H7 (cell line): Measurements from ENCODE around the gene NEK10. TPM values are rescaled to one million over a fixed set of nuclear protein-coding genes. Genes with fewer than 3 reads are reported as not detected.
"Not testable (repeated sequence)": the region's sequence is repeated elsewhere in the genome, so short reads cannot be mapped to it uniquely, and the experiment has no call there.

Experiments used
- DNase-seq: peaks from one replicate; pipeline ENCODE4 v3.0.0; 2012
- H3K27me3 ChIP-seq: 2 replicates; pipeline ENCODE4 v1.6.0; 2011; ENCODE audit warnings: mild to moderate bottlenecking, low read length; ENCODE audit not compliant: control insufficient read depth, insufficient read depth
- H3K36me3 ChIP-seq: replicated peaks from 2 replicates; pipeline ENCODE4 v1.5.1; 2011; ENCODE audit warnings: low read length; ENCODE audit not compliant: control insufficient read depth, insufficient read depth
- H3K4me3 ChIP-seq: 2 replicates; pipeline ENCODE4 v1.5.1; 2011; ENCODE audit warnings: low read depth, mild to moderate bottlenecking, control low read depth, low read length, moderate library complexity; ENCODE audit not compliant: insufficient read depth
- total RNA-seq: library from RNA; depleted of rRNA; stranded (reverse); fragments of >200 nt; shearing (Covaris generic); gene quantifications from 2 replicates; pipeline ENCODE4 v1.2.3, GENCODE V29; 2014

Gene NEK10
- total RNA-seq, 1 experiment from 2014 or later = 0.03 TPM

- Histone ChIP-seq H3K27me3 (no peaks in the 10 kb centered on the region), H3K4me3 (no peak overlapping the region), H3K36me3 (no peaks in the 10 kb centered on the region)
- DNase-seq = peak; percentile 49
Measured at GRCh38 chr3:27312044-27312668, 57.0 kb downstream of the NEK10 start.

- Histone ChIP-seq H3K4me3 (no peak overlapping the region), H3K27me3 (no peaks in the 10 kb centered on the region), H3K36me3 (no peaks in the 10 kb centered on the region)
- DNase-seq = peak; percentile 7
Measured at GRCh38 chr3:27311400-27311799, 57.8 kb downstream of the NEK10 start.

GRCh38 chr3:27310688-27311087, 58.5 kb downstream of the NEK10 start:
- no peak for DNase-seq
- no peak overlapping the region for H3K4me3 ChIP-seq
- no peaks in the 10 kb centered on the region for H3K27me3 ChIP-seq

GRCh38 chr3:27307566-27307965, 61.6 kb downstream of the NEK10 start:
- no peaks in the 10 kb centered on the region for H3K27me3 ChIP-seq
- DNase-seq = no peak
- H3K4me3 ChIP-seq = no peak overlapping the region
- no peaks in the 10 kb centered on the region for H3K36me3 ChIP-seq

More at GRCh38 chr3:27310688-27311087, 58.5 kb downstream of the NEK10 start:
- H3K36me3 ChIP-seq = no peaks in the 10 kb centered on the region

- no peak for DNase-seq
- Histone ChIP-seq H3K4me3 (no peak overlapping the region), H3K27me3 (no peaks in the 10 kb centered on the region), H3K36me3 (no peaks in the 10 kb centered on the region)
Measured at GRCh38 chr3:27302891-27303290, 66.3 kb downstream of the NEK10 start.

GRCh38 chr3:27298981-27299380, 70.2 kb downstream of the NEK10 start:
- not testable (repeated sequence) for H3K36me3 ChIP-seq, H3K27me3 ChIP-seq, H3K4me3 ChIP-seq, DNase-seq

GRCh38 chr3:27293939-27294338, 75.2 kb downstream of the NEK10 start:
- Histone ChIP-seq H3K27me3 (no peaks in the 10 kb centered on the region), H3K36me3 (no peaks in the 10 kb centered on the region)
- no peak for DNase-seq

GRCh38 chr3:27290760-27291159, 78.4 kb downstream of the NEK10 start:
- no peaks in the 10 kb centered on the region for H3K36me3 ChIP-seq
- no peak overlapping the region for H3K4me3 ChIP-seq
- no peak for DNase-seq
- no peaks in the 10 kb centered on the region for H3K27me3 ChIP-seq

More at GRCh38 chr3:27293939-27294338, 75.2 kb downstream of the NEK10 start:
- H3K4me3 ChIP-seq = no peak overlapping the region

GRCh38 chr3:27289769-27290413, 79.3 kb downstream of the NEK10 start:
- DNase-seq = no peak
- no peaks in the 10 kb centered on the region for H3K36me3 ChIP-seq
- no peak overlapping the region for H3K4me3 ChIP-seq
- no peaks in the 10 kb centered on the region for H3K27me3 ChIP-seq

GRCh38 chr3:27287052-27287451, 82.1 kb downstream of the NEK10 start:
- Histone ChIP-seq H3K36me3 (no peaks in the 10 kb centered on the region), H3K27me3 (no peaks in the 10 kb centered on the region), H3K4me3 (no peak overlapping the region)
- DNase-seq = peak; percentile 5

GRCh38 chr3:27286467-27286866, 82.7 kb downstream of the NEK10 start:
- H3K4me3 ChIP-seq, DNase-seq, H3K27me3 ChIP-seq, H3K36me3 ChIP-seq: not testable (repeated sequence)

- H3K27me3 ChIP-seq = no peaks in the 10 kb centered on the region
- H3K4me3 ChIP-seq = no peak overlapping the region
- H3K36me3 ChIP-seq = no peaks in the 10 kb centered on the region
- no peak for DNase-seq
Measured at GRCh38 chr3:27285668-27286067, 83.5 kb downstream of the NEK10 start.

GRCh38 chr3:27281671-27282150, 87.5 kb downstream of the NEK10 start:
- no peak for DNase-seq
- no peaks in the 10 kb centered on the region for H3K36me3 ChIP-seq
- H3K27me3 ChIP-seq = no peaks in the 10 kb centered on the region
- H3K4me3 ChIP-seq = no peak overlapping the region

- DNase-seq = peak; percentile 17
- H3K4me3 ChIP-seq = no peak overlapping the region
- no peaks in the 10 kb centered on the region for H3K36me3 ChIP-seq
- H3K27me3 ChIP-seq = no peaks in the 10 kb centered on the region
Measured at GRCh38 chr3:27279123-27279522, 90.1 kb downstream of the NEK10 start.

- no peak for DNase-seq
- Histone ChIP-seq H3K4me3 (no peak overlapping the region), H3K27me3 (no peaks in the 10 kb centered on the region), H3K36me3 (no peaks in the 10 kb centered on the region)
Measured at GRCh38 chr3:27278383-27279055, 90.7 kb downstream of the NEK10 start.
